GM18868 (cell line): ENCODE measurements around the gene CIB4.
"Not testable (repeated sequence)": the region's sequence is repeated elsewhere in the genome, so short reads cannot be mapped to it uniquely, and the experiment has no call there.

Experiments used
- ATAC-seq: cut with Tn5 transposase; IDR thresholded peaks from one replicate; pipeline ENCODE4 v1.9.1; 2021; ENCODE audit warnings: mild to moderate bottlenecking, moderate library complexity; ENCODE audit not compliant: unreplicated experiment

The CIB4 gene

GRCh38 chr2:26571316-26571715, 69.8 kb downstream of the CIB4 start:
- ATAC-seq = no peak

GRCh38 chr2:26570083-26570430, 71.1 kb downstream of the CIB4 start:
- no peak for ATAC-seq

- no peak for ATAC-seq
These were observed 71.7 kb downstream of the CIB4 start for GRCh38 chr2:26569216-26570082.

GRCh38 chr2:26568076-26568890, 72.9 kb downstream of the CIB4 start:
- ATAC-seq = no peak

- ATAC-seq = no peak
These were observed 73.6 kb downstream of the CIB4 start for GRCh38 chr2:26567534-26567933.

- ATAC-seq = not testable (repeated sequence)
These were observed 74.4 kb downstream of the CIB4 start for GRCh38 chr2:26566731-26567130.

GRCh38 chr2:26566081-26566375, 75.1 kb downstream of the CIB4 start:
- ATAC-seq = no peak

GRCh38 chr2:26564121-26564644, 77.0 kb downstream of the CIB4 start:
- ATAC-seq = no peak

GRCh38 chr2:26563686-26564085, 77.5 kb downstream of the CIB4 start:
- ATAC-seq = no peak

- no peak for ATAC-seq
These were observed 78.1 kb downstream of the CIB4 start for GRCh38 chr2:26562811-26563645.

GRCh38 chr2:26561918-26562810, 79.0 kb downstream of the CIB4 start:
- no peak for ATAC-seq

- ATAC-seq = no peak
These were observed 79.8 kb downstream of the CIB4 start for GRCh38 chr2:26561376-26561775.

GRCh38 chr2:26560892-26561291, 80.3 kb downstream of the CIB4 start:
- no peak for ATAC-seq

GRCh38 chr2:26559556-26559955, 81.6 kb downstream of the CIB4 start:
- ATAC-seq = no peak

GRCh38 chr2:26559044-26559405, 82.1 kb downstream of the CIB4 start:
- ATAC-seq = no peak

GRCh38 chr2:26558271-26559043, 82.7 kb downstream of the CIB4 start:
- ATAC-seq = no peak

GRCh38 chr2:26557244-26557925, 83.8 kb downstream of the CIB4 start:
- no peak for ATAC-seq

- no peak for ATAC-seq
These were observed 84.6 kb downstream of the CIB4 start for GRCh38 chr2:26556309-26557243.
